HG03066 (cell line): ENCODE data around the gene PDLIM3.
A peak's percentile ranks its signal among the peaks of the same experiment; 100 is the strongest.
"Not testable (repeated sequence)": the region's sequence is repeated elsewhere in the genome, so short reads cannot be mapped to it uniquely, and the experiment has no call there.

ENCODE experiments used
- ATAC-seq: cut with Tn5 transposase; IDR thresholded peaks from one replicate; pipeline ENCODE4 v1.9.1; 2021; ENCODE audit warnings: low read depth; ENCODE audit not compliant: unreplicated experiment

Gene PDLIM3

GRCh38 chr4:185522451-185522850 is 12.9 kb downstream of the PDLIM3 start:
- ATAC-seq, result no peak

GRCh38 chr4:185520119-185520518 is 15.2 kb downstream of the PDLIM3 start:
- no peak for ATAC-seq

GRCh38 chr4:185518494-185518893 is 16.8 kb downstream of the PDLIM3 start:
- ATAC-seq, result no peak

- no peak for ATAC-seq
These were observed 17.2 kb downstream of the PDLIM3 start for GRCh38 chr4:185518069-185518468.

GRCh38 chr4:185515248-185515647 is 20.1 kb downstream of the PDLIM3 start:
- ATAC-seq, result no peak

- no peak for ATAC-seq
These were observed 21.1 kb downstream of the PDLIM3 start for GRCh38 chr4:185514182-185514697.

- no peak for ATAC-seq
These were observed 21.7 kb downstream of the PDLIM3 start for GRCh38 chr4:185513489-185514181.

- ATAC-seq, result no peak
These were observed 22.8 kb downstream of the PDLIM3 start for GRCh38 chr4:185512516-185512915.

- not testable (repeated sequence) for ATAC-seq
These were observed 24.1 kb downstream of the PDLIM3 start for GRCh38 chr4:185511243-185511642.

GRCh38 chr4:185510806-185511205 is 24.5 kb downstream of the PDLIM3 start:
- no peak for ATAC-seq

- ATAC-seq, result no peak
These were observed 27.1 kb downstream of the PDLIM3 start for GRCh38 chr4:185508181-185508580.

GRCh38 chr4:185506422-185506821 is 28.9 kb downstream of the PDLIM3 start:
- no peak for ATAC-seq

GRCh38 chr4:185504098-185505047 is 30.9 kb downstream of the PDLIM3 start:
- no peak for ATAC-seq

- ATAC-seq, result no peak
These were observed 32.9 kb downstream of the PDLIM3 start for GRCh38 chr4:185502386-185502785.

- no peak for ATAC-seq
These were observed 34.7 kb downstream of the PDLIM3 start for GRCh38 chr4:185500576-185500975.

GRCh38 chr4:185500035-185500434 is 35.3 kb downstream of the PDLIM3 start:
- no peak for ATAC-seq

GRCh38 chr4:185488650-185489049 is 46.7 kb downstream of the PDLIM3 start:
- ATAC-seq, result no peak

- no peak for ATAC-seq
These were observed 53.9 kb downstream of the PDLIM3 start for GRCh38 chr4:185481401-185481800.

GRCh38 chr4:185480016-185480732 is 55.1 kb downstream of the PDLIM3 start:
- ATAC-seq, result peak; percentile 28

- peak; percentile 90 for ATAC-seq
These were observed 55.8 kb downstream of the PDLIM3 start for GRCh38 chr4:185479507-185479971.

- no peak for ATAC-seq
These were observed 62.1 kb downstream of the PDLIM3 start for GRCh38 chr4:185473247-185473646.
